Measurements from ENCODE around the gene NDUFA6. TPM values are rescaled to one million over a fixed set of nuclear protein-coding genes. Genes with fewer than 3 reads are reported as not detected.

Gene NDUFA6
- polyA plus RNA-seq, 2 donors, result 93.3 to 107 TPM

DNA sequence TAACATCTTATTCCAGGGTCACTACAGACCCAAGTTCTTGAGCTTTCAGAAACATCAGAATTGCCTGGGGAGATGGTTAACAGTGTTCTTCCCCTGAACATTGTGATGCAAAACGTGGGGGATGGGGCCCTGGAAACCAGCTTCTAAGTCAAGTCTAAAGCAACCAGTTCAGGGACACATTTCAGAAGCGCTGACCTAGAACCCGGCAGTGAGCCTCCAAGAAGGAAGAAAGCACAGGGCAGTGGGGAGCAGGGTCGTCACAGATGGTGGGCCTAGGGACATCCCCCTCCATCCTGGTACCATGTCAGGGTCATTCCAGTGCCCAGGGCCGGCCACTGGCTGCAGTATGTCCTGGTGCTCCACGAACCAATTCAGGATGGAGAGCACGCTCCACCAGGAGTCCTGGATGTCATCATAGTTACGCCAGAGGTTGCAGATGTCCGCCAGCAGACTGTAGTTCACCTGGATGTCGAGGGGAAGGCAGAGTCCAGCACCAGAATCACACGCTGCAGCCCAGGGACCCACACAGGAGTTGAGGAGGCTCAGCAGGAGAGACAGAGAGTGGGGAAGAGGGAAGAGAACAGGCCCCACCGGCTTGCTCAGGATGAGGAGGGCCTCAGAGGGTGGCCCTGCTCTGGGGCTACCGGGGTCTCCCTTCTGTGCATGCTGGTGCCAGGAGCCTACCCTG, 25.0 kb downstream of the NDUFA6 start:
- no peaks in the 10 kb centered on the region for H3K9me3 ChIP-seq (ENCODE audit: control insufficient read depth in 2 of 2, insufficient read depth in 1 of 2, low read depth in 1 of 2, low read length in 1 of 2)
- WGBS, 2 donors, result 87 to 89% methylated on average over 13 of the region's 13 CpGs
- H3K36me3 ChIP-seq (ENCODE audit: control insufficient read depth in 2 of 2, insufficient read depth in 2 of 2, low read length in 1 of 2), result peaks cover 3 to 48% of the 10 kb centered on the region in 2 donors
- H3K27ac ChIP-seq (ENCODE audit: low read depth in 2 of 2, low read length in 1 of 2), result no peak overlapping the region
- peaks cover 0 to 3% of the 10 kb centered on the region in 2 donors for H3K4me1 ChIP-seq (ENCODE audit: control insufficient read depth in 2 of 2, insufficient read depth in 2 of 2, low read length in 1 of 2)
- H3K27me3 ChIP-seq (ENCODE audit: control insufficient read depth in 1 of 2, insufficient read depth in 2 of 2, low read length in 2 of 2), result no peaks in the 10 kb centered on the region
- no peak overlapping the region for H3K4me3 ChIP-seq (ENCODE audit: low read depth in 1 of 2, low read length in 2 of 2)

DNA sequence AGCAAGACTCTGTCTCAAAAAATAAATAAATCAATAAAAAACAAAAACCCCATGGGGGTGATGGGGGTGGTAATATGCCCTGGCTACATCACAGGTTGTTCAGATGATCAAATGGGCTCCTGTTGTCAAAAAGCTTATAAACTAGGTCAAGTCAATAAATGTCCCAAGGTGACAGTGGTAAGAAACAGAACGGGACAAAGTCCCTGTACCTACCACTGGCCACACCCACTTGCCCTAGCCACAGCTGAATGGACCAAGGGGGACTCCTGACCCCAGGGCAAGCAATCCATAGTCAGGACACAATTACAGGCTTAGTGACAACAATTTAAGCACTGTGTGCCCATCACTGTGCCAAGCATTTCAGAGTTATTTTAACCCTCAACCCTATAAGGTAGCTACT, 25.9 kb downstream of the NDUFA6 start:
- H3K27me3 ChIP-seq (ENCODE audit: control insufficient read depth in 1 of 2, insufficient read depth in 2 of 2, low read length in 2 of 2), result no peaks in the 10 kb centered on the region
- peaks cover 0 to under 1% of the 10 kb centered on the region in 2 donors for H3K4me1 ChIP-seq (ENCODE audit: control insufficient read depth in 2 of 2, insufficient read depth in 2 of 2, low read length in 1 of 2)
- no peak overlapping the region for H3K4me3 ChIP-seq (ENCODE audit: low read depth in 1 of 2, low read length in 2 of 2)
- 88 to 98% methylated on average over 1 of the region's 1 CpG for WGBS, 2 donors
- H3K27ac ChIP-seq (ENCODE audit: low read depth in 2 of 2, low read length in 1 of 2), result no peak overlapping the region
- H3K9me3 ChIP-seq (ENCODE audit: control insufficient read depth in 2 of 2, insufficient read depth in 1 of 2, low read depth in 1 of 2, low read length in 1 of 2), result no peaks in the 10 kb centered on the region
- peaks cover 9 to 54% of the 10 kb centered on the region in 2 donors for H3K36me3 ChIP-seq (ENCODE audit: control insufficient read depth in 2 of 2, insufficient read depth in 2 of 2, low read length in 1 of 2)

DNA sequence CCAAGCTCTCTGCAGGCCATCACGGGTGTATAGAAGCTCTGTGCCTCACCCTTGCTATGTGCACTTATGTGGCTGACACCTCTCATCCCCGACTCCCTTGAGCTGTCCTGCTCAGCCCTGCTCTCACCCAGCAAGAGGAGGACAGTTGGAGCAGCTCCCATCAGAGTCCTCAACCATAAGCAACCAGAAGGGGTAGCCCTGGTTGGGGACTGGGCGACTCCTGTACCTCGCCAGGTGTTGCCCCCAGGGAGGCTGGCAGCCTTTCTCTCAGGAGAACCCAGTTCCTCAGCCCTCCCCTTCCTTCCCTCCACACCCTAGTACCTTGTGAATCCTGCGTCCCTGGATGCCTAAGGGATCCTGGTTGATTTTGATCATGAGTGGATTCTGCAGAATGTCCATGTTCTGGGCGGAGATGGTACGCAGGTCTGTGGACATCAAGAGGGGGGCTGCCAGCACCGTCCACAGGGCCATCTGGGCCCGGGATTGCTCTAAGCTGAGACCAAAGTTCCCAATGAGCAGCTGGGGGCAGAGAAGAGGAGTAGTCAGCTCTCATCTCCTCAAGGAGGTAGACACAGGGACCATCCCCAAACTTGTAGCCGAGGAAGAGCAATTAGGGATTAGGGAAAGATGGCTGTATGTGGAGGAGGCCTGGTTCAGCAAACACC, 27.9 kb downstream of the NDUFA6 start:
- no peaks in the 10 kb centered on the region for H3K9me3 ChIP-seq (ENCODE audit: control insufficient read depth in 2 of 2, insufficient read depth in 1 of 2, low read depth in 1 of 2, low read length in 1 of 2)
- H3K27me3 ChIP-seq (ENCODE audit: control insufficient read depth in 1 of 2, insufficient read depth in 2 of 2, low read length in 2 of 2), result no peaks in the 10 kb centered on the region
- H3K4me1 ChIP-seq (ENCODE audit: control insufficient read depth in 2 of 2, insufficient read depth in 2 of 2, low read length in 1 of 2), result no peaks in the 10 kb centered on the region
- H3K36me3 ChIP-seq (ENCODE audit: control insufficient read depth in 2 of 2, insufficient read depth in 2 of 2, low read length in 1 of 2), result peaks cover 12 to 48% of the 10 kb centered on the region in 2 donors
- 94 to 95% methylated on average over 10 of the region's 10 CpGs for WGBS, 2 donors
- no peak overlapping the region for H3K4me3 ChIP-seq (ENCODE audit: low read depth in 1 of 2, low read length in 2 of 2)
- H3K27ac ChIP-seq (ENCODE audit: low read depth in 2 of 2, low read length in 1 of 2), result no peak overlapping the region

DNA sequence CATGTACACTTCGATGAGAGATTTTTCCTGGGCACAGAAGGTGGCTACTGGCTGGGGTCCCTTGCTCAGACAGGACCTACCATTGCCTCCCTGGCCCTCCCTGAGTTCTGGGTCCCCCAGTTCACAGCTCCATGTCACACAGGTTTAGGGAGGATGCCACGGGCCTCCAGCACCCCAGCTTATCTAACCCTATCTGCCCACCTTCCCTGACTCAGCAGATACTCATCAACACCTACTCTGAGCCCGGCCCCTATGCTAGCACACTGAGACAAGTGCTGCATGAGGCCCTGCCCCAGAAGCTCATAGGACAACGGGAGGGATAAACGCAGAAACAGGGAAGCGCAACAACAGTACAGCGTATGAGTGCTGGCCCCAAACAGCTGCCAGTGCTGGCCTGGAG, 29.5 kb downstream of the NDUFA6 start:
- Histone ChIP-seq H3K27me3 (ENCODE audit: control insufficient read depth in 1 of 2, insufficient read depth in 2 of 2, low read length in 2 of 2) (no peaks in the 10 kb centered on the region), H3K4me1 (ENCODE audit: control insufficient read depth in 2 of 2, insufficient read depth in 2 of 2, low read length in 1 of 2) (no peaks in the 10 kb centered on the region), H3K9me3 (ENCODE audit: control insufficient read depth in 2 of 2, insufficient read depth in 1 of 2, low read depth in 1 of 2, low read length in 1 of 2) (no peaks in the 10 kb centered on the region), H3K27ac (ENCODE audit: low read depth in 2 of 2, low read length in 1 of 2) (no peak overlapping the region), H3K4me3 (ENCODE audit: low read depth in 1 of 2, low read length in 2 of 2) (no peak overlapping the region), H3K36me3 (ENCODE audit: control insufficient read depth in 2 of 2, insufficient read depth in 2 of 2, low read length in 1 of 2) (peaks cover 12 to 37% of the 10 kb centered on the region in 2 donors)
- 94 to 95% methylated on average over 7 of the region's 7 CpGs for WGBS, 2 donors

DNA sequence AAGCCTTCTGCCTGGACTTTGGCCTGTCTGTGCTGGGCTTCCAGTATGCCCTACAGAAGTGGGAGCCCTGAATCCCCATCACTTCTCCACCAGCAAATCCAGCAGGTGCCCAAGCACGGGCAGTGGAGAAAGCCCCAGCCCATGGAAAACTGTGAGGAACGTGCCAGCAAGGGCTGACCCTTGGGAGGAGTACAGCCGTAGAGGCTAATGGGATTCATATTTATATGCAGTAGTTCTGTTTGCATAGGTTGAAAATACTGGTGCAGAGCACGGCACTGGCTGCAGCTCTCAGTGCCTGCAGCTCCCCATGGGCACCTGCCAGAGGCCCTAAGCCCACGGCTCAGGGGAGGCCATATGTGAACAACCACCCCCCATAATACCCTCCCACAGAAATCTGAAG, 30.1 kb downstream of the NDUFA6 start:
- 96 to 97% methylated on average over 5 of the region's 5 CpGs for WGBS, 2 donors
- Histone ChIP-seq H3K27me3 (ENCODE audit: control insufficient read depth in 1 of 2, insufficient read depth in 2 of 2, low read length in 2 of 2) (no peaks in the 10 kb centered on the region), H3K4me1 (ENCODE audit: control insufficient read depth in 2 of 2, insufficient read depth in 2 of 2, low read length in 1 of 2) (no peaks in the 10 kb centered on the region), H3K9me3 (ENCODE audit: control insufficient read depth in 2 of 2, insufficient read depth in 1 of 2, low read depth in 1 of 2, low read length in 1 of 2) (no peaks in the 10 kb centered on the region), H3K4me3 (ENCODE audit: low read depth in 1 of 2, low read length in 2 of 2) (no peak overlapping the region), H3K27ac (ENCODE audit: low read depth in 2 of 2, low read length in 1 of 2) (no peak overlapping the region), H3K36me3 (ENCODE audit: control insufficient read depth in 2 of 2, insufficient read depth in 2 of 2, low read length in 1 of 2) (peaks cover 9 to 32% of the 10 kb centered on the region in 2 donors)

DNA sequence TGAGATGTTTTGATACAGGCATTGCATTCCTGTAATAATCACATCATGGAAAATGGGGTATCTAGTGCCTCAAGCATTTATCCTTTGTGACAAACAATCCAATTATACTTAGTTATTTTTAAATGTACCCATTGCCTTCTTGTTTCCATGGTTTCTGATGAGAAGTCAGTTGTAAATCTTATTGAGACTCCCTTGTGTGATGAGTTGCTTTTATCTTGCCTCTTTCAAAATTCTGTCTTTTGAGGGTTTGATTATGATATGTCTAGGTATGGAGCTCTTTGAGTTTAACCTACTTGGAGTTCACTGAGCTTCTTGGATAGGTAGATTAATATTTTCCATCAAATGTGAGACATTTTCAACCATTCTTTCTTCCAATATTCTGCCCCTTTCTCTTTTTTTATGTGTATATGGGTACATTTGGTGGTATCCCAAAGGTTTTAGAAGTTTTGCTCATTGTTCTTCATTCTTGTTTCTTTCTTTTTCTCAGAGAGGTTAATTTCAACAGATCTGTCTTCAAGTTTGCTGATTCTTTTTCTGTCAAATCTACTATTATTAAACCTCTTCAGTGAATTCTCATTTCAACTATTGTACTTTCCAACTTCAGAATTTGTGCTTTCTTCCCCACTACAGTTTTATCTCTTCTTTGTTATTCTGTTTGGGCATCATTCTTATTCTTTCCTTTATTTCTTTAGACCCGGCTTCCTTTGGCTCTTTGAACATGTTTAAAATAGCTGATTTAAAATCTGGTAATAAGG, 33.6 kb downstream of the NDUFA6 start:
- H3K36me3 ChIP-seq (ENCODE audit: control insufficient read depth in 2 of 2, insufficient read depth in 2 of 2, low read length in 1 of 2), result peaks cover 9 to 16% of the 10 kb centered on the region in 2 donors
- H3K4me1 ChIP-seq (ENCODE audit: control insufficient read depth in 2 of 2, insufficient read depth in 2 of 2, low read length in 1 of 2), result no peaks in the 10 kb centered on the region
- H3K27ac ChIP-seq (ENCODE audit: low read depth in 2 of 2, low read length in 1 of 2), result no peak overlapping the region
- H3K27me3 ChIP-seq (ENCODE audit: control insufficient read depth in 1 of 2, insufficient read depth in 2 of 2, low read length in 2 of 2), result no peaks in the 10 kb centered on the region
- no peaks in the 10 kb centered on the region for H3K9me3 ChIP-seq (ENCODE audit: control insufficient read depth in 2 of 2, insufficient read depth in 1 of 2, low read depth in 1 of 2, low read length in 1 of 2)
- 95 to 99% methylated on average over 1 of the region's 1 CpG for WGBS, 2 donors
- no peak overlapping the region for H3K4me3 ChIP-seq (ENCODE audit: low read depth in 1 of 2, low read length in 2 of 2)

DNA sequence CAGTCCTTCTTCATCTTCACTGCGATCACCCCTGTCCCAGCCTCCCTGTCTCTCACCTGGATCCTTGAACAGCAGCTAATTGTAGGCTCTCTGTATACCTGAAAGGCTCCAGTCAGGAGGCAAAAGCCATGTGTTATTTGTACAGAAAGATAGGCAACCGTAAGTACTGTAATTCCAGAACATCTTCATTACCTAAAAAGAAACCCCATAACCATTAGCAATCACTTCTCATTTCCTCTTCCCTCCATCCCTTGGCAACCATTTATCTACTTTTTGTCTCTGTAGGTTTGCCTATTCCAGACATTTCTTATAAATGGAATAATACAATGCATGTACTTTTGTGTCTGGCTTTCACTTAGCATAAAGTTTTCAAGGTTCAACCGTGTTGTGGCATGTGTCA, 37.8 kb downstream of the NDUFA6 start:
- Histone ChIP-seq H3K27ac (ENCODE audit: low read depth in 2 of 2, low read length in 1 of 2) (no peak overlapping the region), H3K4me1 (ENCODE audit: control insufficient read depth in 2 of 2, insufficient read depth in 2 of 2, low read length in 1 of 2) (no peaks in the 10 kb centered on the region), H3K4me3 (ENCODE audit: low read depth in 1 of 2, low read length in 2 of 2) (no peak overlapping the region), H3K36me3 (ENCODE audit: control insufficient read depth in 2 of 2, insufficient read depth in 2 of 2, low read length in 1 of 2) (no peaks in the 10 kb centered on the region), H3K27me3 (ENCODE audit: control insufficient read depth in 1 of 2, insufficient read depth in 2 of 2, low read length in 2 of 2) (no peaks in the 10 kb centered on the region), H3K9me3 (ENCODE audit: control insufficient read depth in 2 of 2, insufficient read depth in 1 of 2, low read depth in 1 of 2, low read length in 1 of 2) (no peaks in the 10 kb centered on the region)
- WGBS, 2 donors, result 75 to 76% methylated on average over 3 of the region's 3 CpGs

DNA sequence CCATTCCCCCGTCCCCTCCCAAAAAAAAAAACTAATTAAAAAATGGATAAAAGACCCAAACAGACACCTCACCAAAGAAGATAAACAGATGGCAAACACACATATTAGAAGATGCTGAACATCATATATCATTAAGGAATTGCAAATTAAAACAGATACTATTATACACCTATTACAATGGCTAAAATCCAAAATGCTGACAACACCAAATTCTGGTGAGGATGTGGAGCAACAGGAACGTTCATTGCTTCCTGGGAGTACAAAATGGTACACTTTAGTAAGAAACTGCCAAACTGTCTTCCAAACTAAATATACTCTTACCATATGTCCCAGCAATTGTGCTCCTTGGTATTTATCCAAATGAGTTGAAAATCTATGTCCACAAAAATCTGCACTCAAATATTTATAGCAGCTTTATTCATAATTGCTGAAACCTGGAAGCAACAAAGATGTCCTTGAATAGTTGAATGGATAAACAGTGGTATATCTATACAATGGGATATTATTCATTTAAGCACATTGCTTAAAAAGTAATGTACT, 39.9 kb downstream of the NDUFA6 start:
- H3K4me1 ChIP-seq (ENCODE audit: control insufficient read depth in 2 of 2, insufficient read depth in 2 of 2, low read length in 1 of 2), result no peaks in the 10 kb centered on the region
- no peaks in the 10 kb centered on the region for H3K36me3 ChIP-seq (ENCODE audit: control insufficient read depth in 2 of 2, insufficient read depth in 2 of 2, low read length in 1 of 2)
- H3K27me3 ChIP-seq (ENCODE audit: control insufficient read depth in 1 of 2, insufficient read depth in 2 of 2, low read length in 2 of 2), result no peaks in the 10 kb centered on the region
- no peaks in the 10 kb centered on the region for H3K9me3 ChIP-seq (ENCODE audit: control insufficient read depth in 2 of 2, insufficient read depth in 1 of 2, low read depth in 1 of 2, low read length in 1 of 2)
- H3K27ac ChIP-seq (ENCODE audit: low read depth in 2 of 2, low read length in 1 of 2), result no peak overlapping the region
- no peak overlapping the region for H3K4me3 ChIP-seq (ENCODE audit: low read depth in 1 of 2, low read length in 2 of 2)
- WGBS, 2 donors, result 73 to 82% methylated on average over 2 of the region's 2 CpGs

DNA sequence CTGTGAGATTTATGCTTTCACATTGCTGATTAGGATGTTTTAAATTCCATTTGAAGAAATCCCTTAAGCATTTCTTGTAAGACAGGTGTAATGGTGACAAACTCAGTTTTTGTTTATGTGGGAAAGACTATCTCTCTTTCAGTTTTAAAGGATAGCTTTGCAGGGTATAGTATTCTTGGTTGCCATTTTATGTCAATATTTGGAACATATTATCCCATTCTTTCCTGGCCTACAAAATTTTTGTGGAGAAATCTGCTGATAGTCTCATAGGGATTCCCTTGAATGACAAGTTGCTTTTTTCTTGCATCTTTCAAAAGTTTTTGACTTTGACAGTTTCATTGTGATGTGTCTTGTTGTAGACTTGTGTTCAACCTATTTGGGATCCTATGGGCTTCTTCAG, 48.8 kb downstream of the NDUFA6 start:
- Histone ChIP-seq H3K4me1 (ENCODE audit: control insufficient read depth in 2 of 2, insufficient read depth in 2 of 2, low read length in 1 of 2) (no peaks in the 10 kb centered on the region), H3K27ac (ENCODE audit: low read depth in 2 of 2, low read length in 1 of 2) (no peak overlapping the region), H3K36me3 (ENCODE audit: control insufficient read depth in 2 of 2, insufficient read depth in 2 of 2, low read length in 1 of 2) (no peaks in the 10 kb centered on the region), H3K27me3 (ENCODE audit: control insufficient read depth in 1 of 2, insufficient read depth in 2 of 2, low read length in 2 of 2) (no peaks in the 10 kb centered on the region), H3K4me3 (ENCODE audit: low read depth in 1 of 2, low read length in 2 of 2) (no peak overlapping the region), H3K9me3 (ENCODE audit: control insufficient read depth in 2 of 2, insufficient read depth in 1 of 2, low read depth in 1 of 2, low read length in 1 of 2) (peaks cover 0 to 5% of the 10 kb centered on the region in 2 donors)
